Aorta (tissue), 5 donors: ENCODE measurements around the gene TPM1. TPM values are rescaled to one million over a fixed set of nuclear protein-coding genes. Genes with fewer than 3 reads are reported as not detected.

Experiments used
- ATAC-seq: fragments of 200-7000 bp; cut with Tn5 transposase; one replicate; pipeline ENCODE4 v1.9.1; 2022; ENCODE audit warnings: moderate library complexity; ENCODE audit not compliant: low FRiP score
- DNase-seq, 2 donors: peaks; one replicate each; pipeline ENCODE4 v3.0.0-alpha.2; 2020
- H3K27ac ChIP-seq, 2 donors: one replicate each; pipeline ENCODE4 v1.5.1; 2013; ENCODE audit warnings: low read length in 2 of 2, mild to moderate bottlenecking in 2 of 2, moderate library complexity in 2 of 2, control low read depth in 1 of 2, inconsistent platforms in 1 of 2, low read depth in 1 of 2
- H3K27me3 ChIP-seq, 2 donors: one replicate each; pipeline ENCODE4 v1.6.1; 2013; ENCODE audit warnings: control low read depth in 1 of 2, low read length in 1 of 2, mild to moderate bottlenecking in 1 of 2, moderate library complexity in 1 of 2; ENCODE audit not compliant: insufficient read depth in 2 of 2, control insufficient read depth in 1 of 2
- H3K36me3 ChIP-seq, 2 donors: one replicate each; pipeline ENCODE4 v1.6.1; 2013; ENCODE audit warnings: control low read depth in 1 of 2, low read length in 1 of 2, mild to moderate bottlenecking in 1 of 2; ENCODE audit not compliant: insufficient read depth in 2 of 2, control insufficient read depth in 1 of 2
- H3K4me1 ChIP-seq, 2 donors: one replicate each; pipeline ENCODE4 v1.6.1; 2013; ENCODE audit warnings: low read length in 2 of 2, control low read depth in 1 of 2, mild to moderate bottlenecking in 1 of 2, moderate library complexity in 1 of 2; ENCODE audit not compliant: insufficient read depth in 2 of 2, control insufficient read depth in 1 of 2
- H3K4me3 ChIP-seq, 2 donors: one replicate each; pipeline ENCODE4 v1.5.1; 2013; ENCODE audit warnings: low read length in 2 of 2, control low read depth in 1 of 2, mild to moderate bottlenecking in 1 of 2
- H3K9me3 ChIP-seq: one replicate; pipeline ENCODE4 v1.6.1; 2013; ENCODE audit warnings: mild to moderate bottlenecking, low read length; ENCODE audit not compliant: control insufficient read depth
- WGBS, 2 donors: extraction: QIAGEN DNeasy Blood & Tissue Kit; methylation state at CpG; one replicate each; pipeline ENCODE4 v1.1.7; 2013; 5-methylcytosine and 5-hydroxymethylcytosine counted together
- intact Hi-C, 2 donors: fragments of 100-400 bp; cut with DNase I; formaldehyde crosslinking; loops; one replicate each; pipeline versions ENCODE4 v1.14.2 to v1.15.0; 2022
- polyA plus RNA-seq, 2 donors: library from polyadenylated mRNA; stranded (reverse); fragments of 200-250 nt; gene quantifications; one replicate each; pipeline ENCODE4 v1.2.3, GENCODE V29; 2013
- total RNA-seq, 2 donors: library from RNA; stranded (reverse); fragmentation: NEBNext Ultra II Directional; extraction: Animal tissue kit (Norgen Biotek cat#: 25700); gene quantifications; one replicate each; pipeline ENCODE4 v1.2.1, GENCODE V29; 2021
- donor health status: healthy with polysubstance abuse.
- donor health status: Bipolar disorder and iron deficiency.
- donor health status: DM: no; HTN: no; CAD: no.
- donor health status: DM: no; HTN: no; CAD: no.
- donor health status: DM: yes; HTN: yes; CAD: no.

Gene TPM1
- total and polyA plus RNA-seq, 4 donors = 861 to 1,497 (median 1,170) TPM

- Histone ChIP-seq H3K36me3 (peaks cover 24 to 26% of the 10 kb centered on the region in 2 donors), H3K27me3 (no peaks in the 10 kb centered on the region), H3K9me3 (no peaks in the 10 kb centered on the region), H3K27ac (no peak overlapping the region), H3K4me1 (no peaks in the 10 kb centered on the region), H3K4me3 (no peak overlapping the region)
- DNase-seq (no peak), ATAC-seq (no peak)
- intact Hi-C loops = no loop called here
- WGBS, 2 donors = 75% methylated on average over 6 of the region's 6 CpGs
Measured at GRCh38 chr15:63070681-63071129, 28.2 kb downstream of the TPM1 start.

- peaks cover 21 to 26% of the 10 kb centered on the region in 2 donors for H3K36me3 ChIP-seq
- H3K4me3 ChIP-seq = no peak overlapping the region
- DNase-seq = no peak
- no peaks in the 10 kb centered on the region for H3K9me3 ChIP-seq
- no peak for ATAC-seq
- 74 to 79% methylated on average over 8 of the region's 8 CpGs for WGBS, 2 donors
- no peak overlapping the region for H3K27ac ChIP-seq
- no peaks in the 10 kb centered on the region for H3K4me1 ChIP-seq
- no peaks in the 10 kb centered on the region for H3K27me3 ChIP-seq
- intact Hi-C loops = no loop called here
Measured at GRCh38 chr15:63071288-63071909, 28.9 kb downstream of the TPM1 start.

GRCh38 chr15:63072023-63072650 is 29.6 kb downstream of the TPM1 start:
- DNase-seq (no peak), ATAC-seq (no peak)
- peaks cover 21 to 26% of the 10 kb centered on the region in 2 donors for H3K36me3 ChIP-seq
- 41 to 49% methylated on average over 3 of the region's 3 CpGs for WGBS, 2 donors
- no peaks in the 10 kb centered on the region for H3K27me3 ChIP-seq
- intact Hi-C loops = no loop called here
- H3K4me1 ChIP-seq = no peaks in the 10 kb centered on the region
- no peak overlapping the region for H3K27ac ChIP-seq
- no peak overlapping the region for H3K4me3 ChIP-seq
- no peaks in the 10 kb centered on the region for H3K9me3 ChIP-seq

- WGBS, 2 donors = 76 to 78% methylated on average over 9 of the region's 9 CpGs
- no peaks in the 10 kb centered on the region for H3K27me3 ChIP-seq
- no peaks in the 10 kb centered on the region for H3K9me3 ChIP-seq
- no peak for ATAC-seq
- intact Hi-C loops = no loop called here
- no peaks in the 10 kb centered on the region for H3K4me1 ChIP-seq
- no peak for DNase-seq
- peaks cover 16 to 23% of the 10 kb centered on the region in 2 donors for H3K36me3 ChIP-seq
- H3K27ac ChIP-seq = no peak overlapping the region
- no peak overlapping the region for H3K4me3 ChIP-seq
Measured at GRCh38 chr15:63072809-63073277, 30.3 kb downstream of the TPM1 start.

GRCh38 chr15:63073497-63074172 is 31.1 kb downstream of the TPM1 start:
- Histone ChIP-seq H3K4me1 (no peaks in the 10 kb centered on the region), H3K27me3 (no peaks in the 10 kb centered on the region), H3K9me3 (no peaks in the 10 kb centered on the region), H3K4me3 (no peak overlapping the region), H3K36me3 (peaks cover 9 to 23% of the 10 kb centered on the region in 2 donors), H3K27ac (peak overlapping the region in 1 of 2 donors; percentile 14)
- no peak for ATAC-seq
- no peak for DNase-seq
- intact Hi-C loops = no loop called here
- 45 to 46% methylated on average over 9 of the region's 9 CpGs for WGBS, 2 donors

GRCh38 chr15:63075015-63075983 is 32.8 kb downstream of the TPM1 start:
- Histone ChIP-seq H3K27ac (peak overlapping the region in 1 of 2 donors; percentile 1), H3K9me3 (no peaks in the 10 kb centered on the region), H3K4me3 (no peak overlapping the region), H3K27me3 (no peaks in the 10 kb centered on the region), H3K36me3 (peaks cover 5 to 12% of the 10 kb centered on the region in 2 donors), H3K4me1 (no peaks in the 10 kb centered on the region)
- WGBS, 2 donors = 14 to 18% methylated on average over 17 of the region's 17 CpGs
- DNase-seq (no peak), ATAC-seq (peak; percentile 27)
- intact Hi-C loops = no loop called here

- Histone ChIP-seq H3K36me3 (peaks cover 2 to 11% of the 10 kb centered on the region in 2 donors), H3K9me3 (no peaks in the 10 kb centered on the region), H3K27ac (no peak overlapping the region), H3K27me3 (no peaks in the 10 kb centered on the region), H3K4me3 (no peak overlapping the region), H3K4me1 (no peaks in the 10 kb centered on the region)
- DNase-seq = no peak
- intact Hi-C loops = no loop called here
- ATAC-seq = no peak
- 71 to 75% methylated on average over 12 of the region's 12 CpGs for WGBS, 2 donors
Measured at GRCh38 chr15:63075984-63076713, 33.6 kb downstream of the TPM1 start.

- ATAC-seq = no peak
- Histone ChIP-seq H3K4me3 (no peak overlapping the region), H3K4me1 (no peaks in the 10 kb centered on the region), H3K27me3 (no peaks in the 10 kb centered on the region), H3K36me3 (peaks cover 0 to 6% of the 10 kb centered on the region in 2 donors), H3K27ac (no peak overlapping the region), H3K9me3 (no peaks in the 10 kb centered on the region)
- no peak for DNase-seq
- intact Hi-C loops = no loop called here
- 95% methylated on average over 4 of the region's 4 CpGs for WGBS, 2 donors
Measured at GRCh38 chr15:63076714-63077046, 34.1 kb downstream of the TPM1 start.
